Nephron progenitor cell (in vitro differentiated cells): ENCODE results near the gene WLS.

Experiments
- DNase-seq: peaks from one replicate; pipeline ENCODE4 v3.0.0; 2021
- H3K27ac Mint-ChIP-seq: 2 replicates; pipeline ENCODE4 v1.8.0; 2021; ENCODE audit warnings: mild to moderate bottlenecking, moderate library complexity, mixed read lengths
- H3K27me3 Mint-ChIP-seq: 2 replicates; pipeline ENCODE4 v1.8.0; 2021; ENCODE audit warnings: mild to moderate bottlenecking, low read depth, mixed read lengths; ENCODE audit not compliant: poor library complexity
- H3K36me3 Mint-ChIP-seq: 2 replicates; pipeline ENCODE4 v1.8.0; 2021; ENCODE audit warnings: low read depth, mixed read lengths
- H3K4me1 Mint-ChIP-seq: 2 replicates; pipeline ENCODE4 v1.8.0; 2021; ENCODE audit warnings: mixed read lengths
- H3K4me3 Mint-ChIP-seq: 2 replicates; pipeline ENCODE4 v1.8.0; 2021; ENCODE audit warnings: mild to moderate bottlenecking, moderate library complexity, mixed read lengths
- H3K9me3 Mint-ChIP-seq: 2 replicates; pipeline ENCODE4 v1.8.0; 2021; ENCODE audit warnings: mild to moderate bottlenecking, moderate library complexity, mixed read lengths
- TF ChIP-seq, protein P1 (sequence below): fragments of 200-600 bp; sonication (generic); IDR thresholded peaks from 2 replicates; pipeline ENCODE4 v1.5.0; 2021; ENCODE audit warnings: antibody characterized with exemption

Gene WLS

DNA sequence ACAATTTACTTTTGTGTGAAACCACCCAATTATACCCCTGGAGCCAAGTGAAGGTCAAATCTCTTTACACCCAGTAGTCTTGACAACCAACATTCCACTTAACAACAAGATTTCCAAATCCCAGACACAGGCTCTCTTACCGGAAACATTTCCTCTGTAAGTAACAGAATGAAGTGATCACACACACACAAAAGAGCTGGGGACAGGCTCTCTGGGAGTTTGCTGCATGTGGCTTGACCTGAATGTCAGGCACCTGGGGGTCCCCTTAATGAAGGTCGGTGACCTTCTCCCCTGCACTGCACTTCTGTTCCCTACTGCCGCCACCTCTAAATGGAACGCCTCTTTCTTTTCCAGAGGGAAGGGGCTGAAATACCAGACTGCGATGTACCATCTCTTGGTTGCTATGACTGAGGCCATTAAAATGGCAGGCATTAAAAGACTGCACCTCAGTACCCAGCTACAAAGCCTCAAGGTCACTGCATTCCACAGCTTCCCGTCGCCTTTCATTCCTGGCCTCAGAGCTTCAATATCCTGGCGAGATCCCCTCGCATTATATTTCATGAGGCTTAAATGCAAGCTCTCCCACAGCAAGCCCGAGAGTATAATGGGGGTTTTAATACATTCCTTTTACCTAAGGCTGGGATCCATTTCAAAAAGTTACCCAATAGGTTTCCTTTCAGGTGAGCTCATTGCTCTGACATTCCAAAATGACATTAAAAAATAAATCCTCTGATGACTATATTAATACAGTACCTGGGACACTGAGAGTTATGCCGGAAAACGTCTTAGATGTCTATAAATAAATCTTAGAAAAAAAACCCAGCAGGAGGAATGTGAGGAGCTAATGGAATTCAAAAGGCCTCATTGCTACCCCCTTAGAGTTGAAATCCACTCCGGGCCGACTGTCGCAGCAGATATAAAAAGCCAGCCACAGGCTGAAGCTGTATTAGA, 91.0 kb downstream of the WLS start:
- no peaks in the 10 kb centered on the region for H3K9me3 Mint-ChIP-seq
- H3K27ac Mint-ChIP-seq, result peak overlapping the region; percentile 91
- TF ChIP-seq, protein P1, sequence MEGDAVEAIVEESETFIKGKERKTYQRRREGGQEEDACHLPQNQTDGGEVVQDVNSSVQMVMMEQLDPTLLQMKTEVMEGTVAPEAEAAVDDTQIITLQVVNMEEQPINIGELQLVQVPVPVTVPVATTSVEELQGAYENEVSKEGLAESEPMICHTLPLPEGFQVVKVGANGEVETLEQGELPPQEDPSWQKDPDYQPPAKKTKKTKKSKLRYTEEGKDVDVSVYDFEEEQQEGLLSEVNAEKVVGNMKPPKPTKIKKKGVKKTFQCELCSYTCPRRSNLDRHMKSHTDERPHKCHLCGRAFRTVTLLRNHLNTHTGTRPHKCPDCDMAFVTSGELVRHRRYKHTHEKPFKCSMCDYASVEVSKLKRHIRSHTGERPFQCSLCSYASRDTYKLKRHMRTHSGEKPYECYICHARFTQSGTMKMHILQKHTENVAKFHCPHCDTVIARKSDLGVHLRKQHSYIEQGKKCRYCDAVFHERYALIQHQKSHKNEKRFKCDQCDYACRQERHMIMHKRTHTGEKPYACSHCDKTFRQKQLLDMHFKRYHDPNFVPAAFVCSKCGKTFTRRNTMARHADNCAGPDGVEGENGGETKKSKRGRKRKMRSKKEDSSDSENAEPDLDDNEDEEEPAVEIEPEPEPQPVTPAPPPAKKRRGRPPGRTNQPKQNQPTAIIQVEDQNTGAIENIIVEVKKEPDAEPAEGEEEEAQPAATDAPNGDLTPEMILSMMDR, result no peak
- no peak overlapping the region for H3K4me3 Mint-ChIP-seq
- peak; percentile 3 for DNase-seq
- peaks cover 3% of the 10 kb centered on the region for H3K27me3 Mint-ChIP-seq
- peaks cover 12% of the 10 kb centered on the region for H3K4me1 Mint-ChIP-seq
- peaks cover 56% of the 10 kb centered on the region for H3K36me3 Mint-ChIP-seq

DNA sequence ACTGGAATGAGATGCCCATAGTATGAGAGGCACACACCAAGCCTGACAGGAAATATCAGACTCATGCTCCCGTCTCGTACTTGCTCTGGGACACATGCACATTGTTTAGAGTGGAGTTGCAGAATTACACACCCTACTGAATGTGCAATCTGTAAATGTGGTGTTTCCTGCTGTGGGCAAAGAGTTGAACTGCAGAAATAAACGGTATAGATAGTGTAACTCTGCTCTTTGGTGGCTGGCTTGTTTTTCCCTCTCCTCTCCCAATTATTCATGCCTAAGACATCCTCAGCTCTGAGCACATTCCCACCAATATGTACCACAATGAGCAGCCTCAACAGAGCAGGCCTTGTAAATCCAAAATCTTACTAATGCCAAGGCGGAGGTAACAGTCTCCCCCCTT, 91.8 kb downstream of the WLS start:
- no peak overlapping the region for H3K27ac Mint-ChIP-seq
- peaks cover 58% of the 10 kb centered on the region for H3K36me3 Mint-ChIP-seq
- no peaks in the 10 kb centered on the region for H3K9me3 Mint-ChIP-seq
- DNase-seq, result no peak
- peaks cover 3% of the 10 kb centered on the region for H3K27me3 Mint-ChIP-seq
- peaks cover 12% of the 10 kb centered on the region for H3K4me1 Mint-ChIP-seq
- no peak overlapping the region for H3K4me3 Mint-ChIP-seq
- TF ChIP-seq, protein P1, result no peak

DNA sequence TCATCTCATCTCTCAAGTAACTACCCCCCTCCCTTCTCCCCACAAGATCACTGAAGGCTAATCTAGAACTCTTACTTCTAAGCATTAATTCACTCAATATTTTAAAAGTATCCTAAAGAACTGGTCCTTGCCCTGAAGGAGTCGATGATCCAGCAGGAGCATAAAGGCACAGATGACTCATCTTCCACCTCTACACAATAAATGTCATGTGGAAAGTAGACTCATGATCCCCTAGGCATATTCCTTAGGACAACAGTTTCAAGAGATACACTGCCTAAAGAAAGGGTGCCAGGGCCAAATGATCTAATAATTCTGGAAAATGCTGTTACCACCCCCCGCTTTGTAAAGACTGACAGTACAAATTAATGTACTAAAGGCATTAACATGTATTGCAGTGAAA, 96.1 kb downstream of the WLS start:
- TF ChIP-seq, protein P1, result no peak
- Mint-ChIP-seq H3K27ac (no peak overlapping the region), H3K4me3 (no peak overlapping the region), H3K4me1 (peaks cover 6% of the 10 kb centered on the region), H3K36me3 (peaks cover 78% of the 10 kb centered on the region), H3K27me3 (no peaks in the 10 kb centered on the region), H3K9me3 (no peaks in the 10 kb centered on the region)
- no peak for DNase-seq

DNA sequence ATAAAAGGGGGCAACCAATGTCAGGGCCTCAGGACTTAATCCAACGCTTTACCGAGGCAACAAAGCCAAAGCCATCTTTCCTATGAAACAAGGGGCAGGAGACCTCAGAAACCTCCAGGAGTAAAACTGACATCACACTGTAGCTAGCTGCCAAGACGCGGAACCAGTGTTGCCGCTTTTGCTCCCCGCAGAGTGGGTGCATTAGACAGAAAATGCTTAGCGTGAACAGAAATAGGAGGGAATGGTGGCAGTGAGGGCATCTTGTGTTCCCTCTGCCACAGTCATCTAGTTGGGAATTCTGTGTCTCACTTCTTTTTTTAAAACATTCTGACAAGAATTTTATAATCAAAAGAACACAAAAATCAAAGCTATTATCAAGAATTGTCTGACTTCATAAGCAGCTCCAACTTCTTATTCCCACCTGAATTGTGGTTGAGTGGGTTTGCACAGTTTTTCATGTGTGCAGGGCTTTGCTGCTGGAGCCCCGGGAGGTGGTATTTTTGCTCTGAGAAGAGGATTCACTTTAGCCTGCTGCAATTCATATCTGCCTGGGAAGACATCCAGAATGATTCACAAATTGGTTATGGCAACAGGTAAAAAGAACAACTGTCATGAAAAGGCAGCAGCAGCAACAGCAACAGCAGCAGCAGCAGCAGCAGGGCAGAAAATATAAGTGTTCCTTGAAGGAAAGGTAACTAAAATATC, 99.7 kb downstream of the WLS start:
- H3K4me3 Mint-ChIP-seq, result no peak overlapping the region
- H3K27ac Mint-ChIP-seq, result no peak overlapping the region
- H3K36me3 Mint-ChIP-seq, result peaks cover 65% of the 10 kb centered on the region
- no peak for DNase-seq
- no peaks in the 10 kb centered on the region for H3K27me3 Mint-ChIP-seq
- TF ChIP-seq, protein P1, result no peak
- no peaks in the 10 kb centered on the region for H3K9me3 Mint-ChIP-seq
- H3K4me1 Mint-ChIP-seq, result no peaks in the 10 kb centered on the region

DNA sequence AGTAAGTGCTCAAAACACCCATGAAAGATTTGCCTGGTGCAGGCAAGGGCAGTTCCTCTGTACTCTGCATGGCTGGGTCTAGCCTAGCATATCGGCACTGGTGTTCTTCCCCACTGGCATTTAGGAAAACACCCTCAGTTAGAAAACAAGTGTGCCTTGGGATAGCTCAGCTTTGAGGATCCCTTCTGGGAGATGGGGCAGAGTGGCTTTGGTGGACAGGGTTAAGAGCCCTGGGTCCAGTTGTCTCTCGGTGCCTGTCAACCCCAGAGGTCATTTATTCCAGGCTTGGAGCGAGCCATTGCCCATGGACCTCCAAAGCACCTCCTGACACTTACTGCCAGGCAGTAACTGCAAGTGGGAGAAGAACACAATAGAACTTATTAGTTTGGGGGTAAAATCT, 101.1 kb downstream of the WLS start:
- no peaks in the 10 kb centered on the region for H3K27me3 Mint-ChIP-seq
- no peak overlapping the region for H3K4me3 Mint-ChIP-seq
- peaks cover 52% of the 10 kb centered on the region for H3K36me3 Mint-ChIP-seq
- H3K4me1 Mint-ChIP-seq, result no peaks in the 10 kb centered on the region
- TF ChIP-seq, protein P1, result no peak
- no peaks in the 10 kb centered on the region for H3K9me3 Mint-ChIP-seq
- DNase-seq, result no peak
- H3K27ac Mint-ChIP-seq, result no peak overlapping the region
